A549 treated with ZK216348 at 1 μM for 4 hours (cell line): ENCODE measurements around the gene MTR. TPM values are rescaled to one million over a fixed set of nuclear protein-coding genes. Genes with fewer than 3 reads are reported as not detected.

Experiments
- total RNA-seq: library from RNA; stranded (reverse); fragments of 200-300 nt; extraction: Qiagen RNA extraction; gene quantifications from 5 replicates; pipeline ENCODE4 v1.2.3, GENCODE V29; 2022; ENCODE audit warnings: low read depth

The MTR gene
- 4.3 to 7.9 TPM (median 7.2 TPM) in 5 replicates for total RNA-seq

GRCh38 chr1:236795035-236795756 lies at the start of gene MTR:
Gene MTR, plus strand, starts transcription at chr1:236795292. Its CDS starts 412 bp downstream, at chr1:236795704.

Other genes with a start within 250 kb of the MTR start
- 20.3 to 28.4 TPM (median 25.0 TPM) in 5 replicates for gene HEATR1, start 190.8 kb upstream of the MTR start, total RNA-seq
- not detected in 5 replicates for gene ACTN2, start 108.8 kb upstream of the MTR start, total RNA-seq
- not detected in 5 replicates for gene MT1HL1, start 209.1 kb downstream of the MTR start, total RNA-seq
- gene RYR2, start 246.9 kb downstream of the MTR start, total RNA-seq: 0.01 to 0.13 TPM (median 0.03 TPM) in 4 of 5 replicates, not detected in the other